ENCODE data around the gene WDR76.

DNA sequence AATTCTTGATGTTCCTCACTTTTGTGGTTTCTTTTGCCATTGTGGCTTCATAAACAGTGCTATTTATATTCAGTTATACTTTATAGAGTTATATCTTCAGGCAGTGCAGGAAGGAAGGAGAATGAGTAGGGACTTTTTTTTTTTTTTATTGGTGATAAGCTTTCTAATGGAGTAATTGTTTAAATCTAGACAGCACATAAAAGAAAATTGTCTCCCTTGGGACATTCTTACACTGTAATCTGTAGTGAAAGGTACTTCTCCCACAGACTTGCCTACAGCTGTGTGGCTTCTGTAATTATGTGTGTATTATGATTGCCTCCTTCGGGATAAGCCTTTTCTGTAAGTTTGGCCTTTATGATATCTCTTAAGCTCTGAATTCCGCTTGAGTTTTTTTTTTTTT, 41.6 kb downstream of the WDR76 start:
- TF ChIP-seq, protein P1, sequence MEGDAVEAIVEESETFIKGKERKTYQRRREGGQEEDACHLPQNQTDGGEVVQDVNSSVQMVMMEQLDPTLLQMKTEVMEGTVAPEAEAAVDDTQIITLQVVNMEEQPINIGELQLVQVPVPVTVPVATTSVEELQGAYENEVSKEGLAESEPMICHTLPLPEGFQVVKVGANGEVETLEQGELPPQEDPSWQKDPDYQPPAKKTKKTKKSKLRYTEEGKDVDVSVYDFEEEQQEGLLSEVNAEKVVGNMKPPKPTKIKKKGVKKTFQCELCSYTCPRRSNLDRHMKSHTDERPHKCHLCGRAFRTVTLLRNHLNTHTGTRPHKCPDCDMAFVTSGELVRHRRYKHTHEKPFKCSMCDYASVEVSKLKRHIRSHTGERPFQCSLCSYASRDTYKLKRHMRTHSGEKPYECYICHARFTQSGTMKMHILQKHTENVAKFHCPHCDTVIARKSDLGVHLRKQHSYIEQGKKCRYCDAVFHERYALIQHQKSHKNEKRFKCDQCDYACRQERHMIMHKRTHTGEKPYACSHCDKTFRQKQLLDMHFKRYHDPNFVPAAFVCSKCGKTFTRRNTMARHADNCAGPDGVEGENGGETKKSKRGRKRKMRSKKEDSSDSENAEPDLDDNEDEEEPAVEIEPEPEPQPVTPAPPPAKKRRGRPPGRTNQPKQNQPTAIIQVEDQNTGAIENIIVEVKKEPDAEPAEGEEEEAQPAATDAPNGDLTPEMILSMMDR (IDR thresholded peaks at IDR 0.05), result no peak
- no peak for TF ChIP-seq POLR2A (IDR thresholded peaks at IDR 0.05)

Data from Peyer's patch (tissue), 4 donors.